GM21786 (cell line): ENCODE results near the gene FAHD2A.
"Not testable (repeated sequence)": the region's sequence is repeated elsewhere in the genome, so short reads cannot be mapped to it uniquely, and the experiment has no call there.

ENCODE experiments used
- ATAC-seq: cut with Tn5 transposase; IDR thresholded peaks from one replicate; pipeline ENCODE4 v1.9.1; 2021; ENCODE audit not compliant: unreplicated experiment

The FAHD2A gene

GRCh38 chr2:95375532-95376150 is 26.9 kb upstream of the FAHD2A start:
- no peak for ATAC-seq

- no peak for ATAC-seq
Observed at GRCh38 chr2:95376311-95377215, 25.9 kb upstream of the FAHD2A start.

- no peak for ATAC-seq
Observed at GRCh38 chr2:95377216-95378123, 25.0 kb upstream of the FAHD2A start.

- ATAC-seq: not testable (repeated sequence)
Observed at GRCh38 chr2:95378281-95378680, 24.2 kb upstream of the FAHD2A start.

- no peak for ATAC-seq
Observed at GRCh38 chr2:95379371-95379831, 23.1 kb upstream of the FAHD2A start.

GRCh38 chr2:95380280-95380679 is 22.2 kb upstream of the FAHD2A start:
- no peak for ATAC-seq

- no peak for ATAC-seq
Observed at GRCh38 chr2:95380731-95381130, 21.8 kb upstream of the FAHD2A start.

GRCh38 chr2:95381212-95382191 is 21.0 kb upstream of the FAHD2A start:
- no peak for ATAC-seq

GRCh38 chr2:95382192-95382591 is 20.3 kb upstream of the FAHD2A start:
- no peak for ATAC-seq

GRCh38 chr2:95382686-95383634 is 19.5 kb upstream of the FAHD2A start:
- no peak for ATAC-seq

- ATAC-seq: no peak
Observed at GRCh38 chr2:95383635-95384027, 18.9 kb upstream of the FAHD2A start.

GRCh38 chr2:95384854-95385569 is 17.5 kb upstream of the FAHD2A start:
- no peak for ATAC-seq

GRCh38 chr2:95385570-95385984 is 16.9 kb upstream of the FAHD2A start:
- ATAC-seq: no peak

GRCh38 chr2:95386031-95386430 is 16.5 kb upstream of the FAHD2A start:
- no peak for ATAC-seq

GRCh38 chr2:95387358-95387757 is 15.2 kb upstream of the FAHD2A start:
- ATAC-seq: no peak

- ATAC-seq: no peak
Observed at GRCh38 chr2:95388091-95388692, 14.3 kb upstream of the FAHD2A start.

GRCh38 chr2:95388856-95389244 is 13.7 kb upstream of the FAHD2A start:
- ATAC-seq: no peak
